SHP77 (cell line): ENCODE measurements around the gene HOXB3.

Experiments used
- DNase-seq, 2 experiments: peaks; one replicate each; lab custom pipeline; 2025; lab: John Stamatoyannopoulos, UW

HOXB3 gene

GRCh38 chr17:48556576-48557401 lies 33.3 kb downstream of the HOXB3 start:
- DNase-seq, result no peak

- DNase-seq, result no peak
Measured at GRCh38 chr17:48556229-48556575, 33.8 kb downstream of the HOXB3 start.

DNA sequence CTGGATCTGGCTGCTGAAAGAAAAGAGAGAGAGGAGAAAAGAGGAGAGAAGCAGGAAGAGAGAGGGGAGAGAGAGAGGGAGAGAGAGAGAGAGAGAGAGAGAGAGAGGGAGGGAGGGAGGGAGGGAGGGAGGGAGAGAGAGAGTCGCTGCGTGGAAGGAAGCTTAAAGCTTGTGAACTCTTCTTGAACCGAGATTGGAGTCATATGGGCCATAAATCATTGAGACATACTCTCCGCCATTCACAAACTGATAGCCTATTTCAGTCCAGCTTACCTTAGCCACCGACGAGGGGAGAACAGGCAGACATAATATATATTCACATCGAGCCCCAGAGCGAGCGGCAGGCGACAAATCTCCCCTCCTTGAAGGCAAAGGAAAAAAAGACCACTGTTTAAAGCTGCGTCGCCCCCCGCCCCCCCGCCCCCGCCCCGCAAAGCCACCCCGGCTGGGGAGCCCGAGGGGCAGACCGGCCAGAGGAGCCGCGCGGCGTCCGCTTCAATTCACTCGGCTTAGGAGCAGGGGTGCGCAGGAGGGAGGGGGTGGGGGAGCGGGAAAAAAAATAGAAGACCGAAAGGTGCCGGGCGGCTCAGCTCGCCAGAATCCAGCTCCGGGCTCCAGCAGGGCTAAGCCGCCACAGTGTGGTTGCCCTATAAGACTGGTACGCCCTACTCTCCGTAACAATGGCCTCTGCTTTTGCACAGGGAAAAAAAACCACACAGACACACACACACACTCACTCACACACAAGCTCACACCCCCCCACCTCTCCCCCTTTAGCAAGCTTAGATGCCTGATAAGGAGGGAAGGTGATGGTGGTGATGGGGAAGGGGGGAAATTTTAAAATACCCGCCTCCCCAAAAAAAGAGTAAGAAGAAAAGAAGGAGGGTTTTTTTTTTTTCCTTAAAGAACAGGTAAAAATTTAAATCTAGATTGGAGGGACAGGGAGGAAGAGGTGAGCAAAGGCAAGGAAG lies 34.5 kb downstream of the HOXB3 start:
- DNase-seq, result peak in 1 of 2 experiments; percentile 20

- peak in 1 of 2 experiments; percentile 11 for DNase-seq
Measured at GRCh38 chr17:48554412-48555257, 35.4 kb downstream of the HOXB3 start.

- no peak for DNase-seq
Measured at GRCh38 chr17:48553826-48554225, 36.2 kb downstream of the HOXB3 start.

DNA sequence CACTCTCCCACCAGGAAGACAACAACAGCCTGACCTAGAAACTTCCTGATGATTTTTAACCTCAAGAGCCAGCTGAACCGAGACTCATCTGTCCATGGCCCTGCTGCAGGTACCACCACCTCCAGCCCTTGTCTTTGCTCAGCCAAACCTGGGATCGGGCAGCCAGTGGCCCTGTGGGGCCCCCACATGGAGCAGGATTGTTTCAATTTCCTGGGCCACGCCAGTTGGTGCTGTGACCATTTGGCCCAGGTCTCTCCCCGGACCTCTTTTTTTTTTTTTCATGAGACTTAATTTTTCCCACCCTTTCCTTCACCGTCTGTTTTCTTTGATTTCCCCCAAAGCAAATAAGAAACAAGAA lies 36.9 kb downstream of the HOXB3 start:
- DNase-seq, result no peak

DNA sequence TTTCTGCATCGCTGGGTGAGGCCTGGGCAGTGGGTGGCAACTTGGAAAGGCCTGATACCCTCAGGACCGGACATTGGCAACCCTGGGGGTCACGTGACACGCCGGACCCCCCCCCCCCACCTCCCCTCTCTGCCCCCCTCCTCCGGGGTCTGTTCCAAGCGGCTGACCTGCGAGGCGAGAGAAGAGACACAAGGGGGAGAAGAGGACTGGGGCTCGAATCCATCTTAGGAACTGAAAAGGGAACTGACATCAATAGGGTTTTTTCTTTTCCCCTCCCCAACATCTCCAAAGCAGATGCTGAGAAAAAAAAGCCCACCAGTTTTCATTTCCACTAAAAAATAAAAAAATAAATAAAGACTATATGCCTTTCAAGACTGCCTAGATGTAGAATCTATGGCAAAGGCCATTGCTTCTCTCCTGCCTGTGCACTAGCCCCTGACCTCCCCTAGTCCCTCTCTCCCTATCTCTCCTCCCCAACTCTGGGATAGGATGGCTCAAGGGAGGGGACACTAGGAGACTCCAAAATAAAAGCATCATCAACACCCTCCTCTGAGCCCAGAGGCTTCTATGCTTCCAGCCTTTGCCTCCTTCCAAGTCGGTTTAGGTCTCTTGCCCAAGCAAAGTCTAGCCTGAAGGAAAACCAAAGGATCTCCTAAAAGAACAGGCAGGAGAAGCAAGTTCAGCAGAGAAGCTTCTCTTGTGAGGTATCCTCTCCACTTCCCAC lies 37.4 kb downstream of the HOXB3 start:
- no peak for DNase-seq

GRCh38 chr17:48551596-48552465 lies 38.2 kb downstream of the HOXB3 start:
- DNase-seq, result no peak

- no peak for DNase-seq
Measured at GRCh38 chr17:48551214-48551555, 38.9 kb downstream of the HOXB3 start.

DNA sequence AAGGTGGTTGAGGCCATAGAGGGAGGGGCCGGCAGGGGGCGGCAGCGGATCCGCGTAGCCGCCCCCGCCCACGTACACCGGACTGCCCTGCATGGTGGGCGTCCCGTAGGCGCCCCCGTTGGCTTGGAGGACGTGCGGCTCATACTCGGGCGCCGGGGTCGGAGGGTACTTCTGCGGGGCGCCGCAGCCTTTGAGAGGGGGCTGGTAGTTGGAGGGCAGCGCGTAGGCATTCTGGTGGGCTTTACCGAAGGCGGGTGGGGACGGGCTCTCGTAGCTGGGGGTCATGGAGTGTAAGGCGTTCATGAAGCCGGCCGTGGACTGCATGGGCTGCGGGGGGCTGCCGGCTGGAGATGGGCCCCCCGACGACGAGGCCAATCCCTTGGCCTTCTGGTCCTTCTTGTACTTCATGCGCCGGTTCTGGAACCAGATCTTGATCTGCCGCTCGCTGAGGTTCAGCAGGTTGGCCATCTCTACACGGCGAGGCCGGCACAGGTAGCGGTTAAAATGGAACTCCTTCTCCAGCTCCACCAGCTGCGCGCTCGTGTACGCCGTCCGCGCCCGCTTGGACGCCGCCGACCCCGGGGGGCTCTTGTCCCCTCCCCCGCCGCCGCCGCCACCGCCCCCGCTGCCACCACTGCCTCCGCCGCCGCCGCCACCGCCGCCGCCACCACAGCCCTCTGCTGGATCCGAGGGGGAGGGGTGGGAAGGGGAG lies 39.4 kb downstream of the HOXB3 start:
- DNase-seq, result no peak

DNA sequence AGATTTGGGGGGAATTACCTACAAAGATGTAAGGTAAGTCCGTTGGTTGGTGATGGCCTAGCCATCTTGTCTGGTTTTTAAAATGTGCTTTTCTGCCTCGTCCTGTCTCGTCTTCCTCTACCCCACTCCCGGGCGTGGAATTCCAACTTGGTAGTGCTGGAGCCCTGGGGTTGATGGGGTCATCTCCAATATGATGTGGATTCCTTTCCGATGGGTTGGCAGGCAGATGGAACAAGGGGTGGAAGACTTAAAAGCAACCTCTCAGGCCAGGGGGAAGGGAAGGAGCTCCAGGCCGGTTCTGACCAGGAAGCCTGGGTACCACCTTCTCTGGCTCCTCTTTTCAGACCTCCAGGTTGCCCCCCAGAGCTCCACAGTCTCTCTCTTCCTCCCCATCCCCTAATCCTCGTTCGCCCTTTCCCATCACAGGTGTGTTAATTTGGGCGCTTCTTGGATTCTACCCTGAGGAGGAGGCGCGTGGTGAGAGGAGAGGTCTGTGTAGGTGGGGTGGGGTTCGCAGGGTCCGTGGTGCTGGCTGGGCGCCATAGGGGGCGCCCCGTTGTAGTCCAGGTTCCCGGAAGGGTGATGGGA lies 40.0 kb downstream of the HOXB3 start:
- no peak for DNase-seq

- no peak for DNase-seq
Measured at GRCh38 chr17:48549281-48549630, 40.8 kb downstream of the HOXB3 start.

DNA sequence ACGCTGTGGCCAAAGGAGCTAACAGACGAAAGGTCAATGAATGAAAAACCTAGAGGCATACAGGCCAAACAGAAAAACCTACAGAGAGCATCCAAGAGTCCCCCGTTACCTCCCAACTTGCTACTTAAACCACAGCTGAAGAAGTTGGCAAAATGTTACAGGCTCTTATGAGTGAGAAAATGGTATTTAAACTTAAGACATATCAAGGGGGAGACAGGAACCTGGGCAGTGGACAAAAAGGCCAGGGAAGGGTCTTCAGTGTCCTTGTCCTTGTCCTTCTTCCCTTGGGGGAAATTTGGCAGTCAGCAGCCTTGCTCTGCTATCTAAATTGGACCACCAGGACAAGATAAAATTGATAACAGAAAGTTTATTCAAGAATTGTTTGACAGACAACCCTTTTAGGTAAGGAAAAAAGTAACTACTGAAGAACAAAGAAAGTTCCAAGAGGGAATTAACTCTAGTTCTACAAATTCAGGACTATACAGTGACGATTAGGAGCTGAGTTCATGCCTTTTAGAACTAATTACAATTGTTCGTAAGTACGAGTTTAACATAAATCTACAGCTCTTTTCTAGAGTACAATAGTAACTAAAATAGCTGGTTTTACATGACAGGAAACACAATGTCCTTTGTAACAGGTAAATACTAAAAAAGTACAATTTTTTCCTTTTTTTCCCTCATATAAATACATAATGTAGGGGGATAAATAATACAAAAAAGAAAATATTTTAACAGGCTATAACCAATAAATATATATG lies 41.3 kb downstream of the HOXB3 start:
- DNase-seq, result no peak

- no peak for DNase-seq
Measured at GRCh38 chr17:48547808-48548522, 42.1 kb downstream of the HOXB3 start.

- DNase-seq, result no peak
Measured at GRCh38 chr17:48546924-48547807, 42.9 kb downstream of the HOXB3 start.

GRCh38 chr17:48546137-48546923 lies 43.7 kb downstream of the HOXB3 start:
- DNase-seq, result no peak
